Karpas-422 (cell line): Measurements from ENCODE around the gene ZFP1. TPM values are rescaled to one million over a fixed set of nuclear protein-coding genes. Genes with fewer than 3 reads are reported as not detected.
"Not testable (repeated sequence)": the region's sequence is repeated elsewhere in the genome, so short reads cannot be mapped to it uniquely, and the experiment has no call there.

Source experiments
- DNase-seq: peaks from one replicate; pipeline ENCODE4 v3.0.0-alpha.2; 2015
- H2AFZ ChIP-seq: fragments of 200-600 bp; sonication (generic); 2 replicates; pipeline ENCODE4 v1.6.1; 2014; ENCODE audit warnings: antibody characterized with exemption, low read length, mixed read lengths
- H3K27ac ChIP-seq: fragments of 200-600 bp; sonication (generic); 2 replicates; pipeline ENCODE4 v1.5.1; 2014; ENCODE audit warnings: mild to moderate bottlenecking, low read length, moderate library complexity
- H3K27me3 ChIP-seq: fragments of 200-600 bp; sonication (generic); 2 replicates; pipeline ENCODE4 v1.6.1; 2014; ENCODE audit warnings: low read length, mixed read lengths
- H3K36me3 ChIP-seq: fragments of 200-600 bp; sonication (generic); 2 replicates; pipeline ENCODE4 v1.6.1; 2014; ENCODE audit warnings: low read length, mixed read lengths; ENCODE audit not compliant: insufficient read depth
- H3K4me1 ChIP-seq: fragments of 200-600 bp; sonication (generic); 2 replicates; pipeline ENCODE4 v1.6.1; 2014; ENCODE audit warnings: mild to moderate bottlenecking, low read length, mixed read lengths
- H3K4me2 ChIP-seq: fragments of 200-600 bp; sonication (generic); 2 replicates; pipeline ENCODE4 v1.6.1; 2014; ENCODE audit warnings: low read length, low read depth, mild to moderate bottlenecking; ENCODE audit not compliant: poor library complexity, severe bottlenecking
- H3K4me3 ChIP-seq: fragments of 200-600 bp; sonication (generic); 2 replicates; pipeline ENCODE4 v1.5.1; 2014; ENCODE audit warnings: mild to moderate bottlenecking, antibody characterized with exemption, low read length, mixed read lengths
- H3K79me2 ChIP-seq: fragments of 200-600 bp; sonication (generic); 2 replicates; pipeline ENCODE4 v1.6.1; 2014; ENCODE audit warnings: mild to moderate bottlenecking, low read length, mixed read lengths
- H3K9ac ChIP-seq: fragments of 200-600 bp; sonication (generic); 2 replicates; pipeline ENCODE4 v1.6.0; 2014; ENCODE audit warnings: low read length
- H3K9me2 ChIP-seq: fragments of 200-600 bp; sonication (generic), shearing (Covaris generic); replicated peaks from 2 replicates; pipeline ENCODE4 v1.6.0; 2014; ENCODE audit warnings: mild to moderate bottlenecking, low read length, moderate library complexity; ENCODE audit not compliant: insufficient read depth
- H3K9me3 ChIP-seq: fragments of 300-700, 200-600 bp; sonication (generic); 2 replicates; pipeline ENCODE4 v1.6.1; 2014; ENCODE audit warnings: low read length, mixed read lengths
- H4K20me1 ChIP-seq: fragments of 200-600 bp; sonication (generic); 2 replicates; pipeline ENCODE4 v1.6.1; 2014; ENCODE audit warnings: mild to moderate bottlenecking, antibody characterized with exemption, low read length, low read depth; ENCODE audit not compliant: insufficient read depth
- total RNA-seq: library from RNA; depleted of rRNA; stranded (reverse); fragments of >200 nt; shearing (Covaris generic); gene quantifications from 2 replicates; pipeline ENCODE4 v1.2.3, GENCODE V29; 2014; ENCODE audit warnings: low replicate concordance

Gene ZFP1
- total RNA-seq, 1 experiment from 2014 or later: 23.0 TPM

DNA sequence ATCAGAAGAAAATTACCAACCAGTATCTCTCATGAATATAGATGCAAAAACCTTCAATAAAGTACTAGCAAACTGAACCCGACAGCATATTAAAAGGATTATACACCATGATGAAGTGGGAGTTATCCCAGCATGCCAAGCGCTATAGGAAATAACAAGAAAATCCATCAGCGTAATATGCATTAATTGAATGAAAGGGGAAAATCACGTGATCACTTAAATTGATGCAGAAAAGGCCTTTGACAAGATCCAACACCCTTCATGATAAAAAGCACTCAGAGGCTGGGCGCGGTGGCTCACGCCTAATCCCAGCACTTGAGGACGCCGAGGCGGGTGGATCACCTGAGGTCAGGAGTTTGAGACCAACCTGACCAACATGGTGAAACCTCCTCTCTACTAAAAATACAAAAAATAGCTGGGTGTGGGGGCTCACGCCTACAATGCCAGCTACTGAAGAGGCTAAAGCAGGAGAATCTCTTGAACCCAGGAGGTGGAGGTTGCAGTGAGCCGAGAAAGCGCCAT is 53.8 kb downstream of the ZFP1 start:
- Histone ChIP-seq H3K79me2 (no peaks in the 10 kb centered on the region), H3K9me2 (no peaks in the 10 kb centered on the region), H2AFZ (no peak overlapping the region), H3K4me2 (no peak overlapping the region), H3K4me3 (no peak overlapping the region), H3K4me1 (peaks cover 7% of the 10 kb centered on the region), H4K20me1 (no peaks in the 10 kb centered on the region), H3K27ac (no peak overlapping the region), H3K9me3 (no peaks in the 10 kb centered on the region), H3K36me3 (no peaks in the 10 kb centered on the region), H3K9ac (no peak overlapping the region), H3K27me3 (no peaks in the 10 kb centered on the region)
- DNase-seq: no peak

DNA sequence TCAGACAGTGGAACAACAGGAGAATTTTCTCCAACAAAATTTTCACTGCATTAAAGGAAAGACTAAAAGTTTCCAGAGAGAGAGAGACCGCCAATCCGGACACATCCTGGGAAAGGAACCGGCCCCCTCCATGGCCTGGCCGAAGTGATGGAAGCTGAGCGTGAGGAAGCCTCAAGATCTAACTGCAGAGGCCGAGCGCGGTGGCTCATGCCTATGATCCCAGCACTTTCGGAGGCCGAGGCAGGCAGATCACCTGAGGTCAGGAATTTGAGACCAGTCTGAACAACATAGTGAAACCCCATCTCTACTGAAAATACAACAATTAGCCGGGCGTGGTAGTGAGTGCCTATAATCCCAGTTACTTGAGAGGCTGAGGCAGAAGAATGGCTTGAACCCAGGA is 54.8 kb downstream of the ZFP1 start:
- H3K4me3 ChIP-seq: no peak overlapping the region
- H3K4me1 ChIP-seq: peaks cover 6% of the 10 kb centered on the region
- no peaks in the 10 kb centered on the region for H3K27me3 ChIP-seq
- H3K36me3 ChIP-seq: no peaks in the 10 kb centered on the region
- no peak overlapping the region for H2AFZ ChIP-seq
- no peak overlapping the region for H3K4me2 ChIP-seq
- no peak for DNase-seq
- H3K9me2 ChIP-seq: no peaks in the 10 kb centered on the region
- no peaks in the 10 kb centered on the region for H4K20me1 ChIP-seq
- H3K9ac ChIP-seq: no peak overlapping the region
- no peaks in the 10 kb centered on the region for H3K79me2 ChIP-seq
- H3K27ac ChIP-seq: no peak overlapping the region
- H3K9me3 ChIP-seq: no peaks in the 10 kb centered on the region

DNA sequence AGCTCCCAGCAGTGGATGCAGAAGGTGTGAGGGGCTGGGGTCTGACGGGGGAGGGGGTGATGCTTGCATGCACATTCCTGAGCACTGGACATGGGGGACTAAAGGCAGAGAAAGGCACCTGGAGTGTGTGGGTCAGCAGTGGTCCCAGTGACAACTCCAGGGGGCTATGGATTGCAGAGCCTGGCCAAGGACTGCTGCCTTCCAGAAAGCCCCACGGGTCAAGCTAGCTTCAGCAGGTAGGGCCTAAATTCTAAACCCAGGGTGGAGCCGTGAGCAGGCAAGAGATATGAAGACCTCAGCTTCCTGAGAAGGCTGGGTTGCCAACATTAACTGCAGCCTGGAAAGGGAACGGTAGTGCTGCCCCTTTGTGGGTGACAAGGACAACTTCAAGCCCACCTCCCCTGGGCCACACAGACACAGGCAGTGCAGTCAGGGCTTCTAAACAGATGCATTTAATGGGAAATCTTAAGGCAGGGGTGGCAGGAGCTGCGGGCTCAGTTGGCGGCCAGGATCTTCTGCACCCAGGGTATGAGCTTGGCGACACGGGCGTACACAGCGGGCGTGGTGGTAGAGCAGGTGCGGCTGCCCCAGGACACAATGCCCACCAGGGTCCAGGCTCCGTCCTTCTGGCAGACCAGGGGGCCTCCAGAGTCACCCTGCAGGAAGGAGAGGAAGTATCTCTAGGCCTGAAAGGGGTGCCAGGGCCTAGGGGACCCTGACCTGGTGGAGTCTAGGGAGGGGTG is 55.5 kb downstream of the ZFP1 start:
- Histone ChIP-seq H4K20me1 (no peaks in the 10 kb centered on the region), H3K4me3 (no peak overlapping the region), H3K9ac (no peak overlapping the region), H3K9me2 (no peaks in the 10 kb centered on the region), H3K4me1 (peaks cover 6% of the 10 kb centered on the region), H3K27ac (no peak overlapping the region), H2AFZ (no peak overlapping the region), H3K4me2 (no peak overlapping the region), H3K27me3 (no peaks in the 10 kb centered on the region), H3K36me3 (no peaks in the 10 kb centered on the region), H3K9me3 (no peaks in the 10 kb centered on the region), H3K79me2 (no peaks in the 10 kb centered on the region)
- DNase-seq: no peak

DNA sequence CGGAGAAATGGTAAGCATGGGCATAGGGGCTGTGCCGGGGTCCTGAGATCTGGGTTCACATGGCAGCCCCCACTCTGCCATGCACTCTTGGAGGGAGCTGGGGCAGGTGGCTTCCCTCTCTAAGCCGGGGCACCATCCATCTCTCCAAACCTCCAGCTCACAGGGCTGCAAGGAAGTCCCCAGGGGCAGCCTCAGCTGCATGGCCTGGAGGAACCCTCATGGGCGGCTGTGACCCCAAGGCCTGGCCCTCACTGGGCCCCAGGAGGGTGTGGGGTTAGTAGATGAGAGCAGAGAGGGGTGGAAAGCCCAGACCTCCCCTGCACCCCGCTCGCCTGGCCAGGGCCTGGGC is 56.1 kb downstream of the ZFP1 start:
- Histone ChIP-seq H3K4me1 (peaks cover 6% of the 10 kb centered on the region), H2AFZ (no peak overlapping the region), H3K9me3 (no peaks in the 10 kb centered on the region), H3K27me3 (no peaks in the 10 kb centered on the region), H3K9ac (no peak overlapping the region), H3K79me2 (no peaks in the 10 kb centered on the region), H3K4me3 (no peak overlapping the region), H3K27ac (no peak overlapping the region), H3K4me2 (no peak overlapping the region), H3K36me3 (no peaks in the 10 kb centered on the region), H4K20me1 (no peaks in the 10 kb centered on the region), H3K9me2 (no peaks in the 10 kb centered on the region)
- no peak for DNase-seq

DNA sequence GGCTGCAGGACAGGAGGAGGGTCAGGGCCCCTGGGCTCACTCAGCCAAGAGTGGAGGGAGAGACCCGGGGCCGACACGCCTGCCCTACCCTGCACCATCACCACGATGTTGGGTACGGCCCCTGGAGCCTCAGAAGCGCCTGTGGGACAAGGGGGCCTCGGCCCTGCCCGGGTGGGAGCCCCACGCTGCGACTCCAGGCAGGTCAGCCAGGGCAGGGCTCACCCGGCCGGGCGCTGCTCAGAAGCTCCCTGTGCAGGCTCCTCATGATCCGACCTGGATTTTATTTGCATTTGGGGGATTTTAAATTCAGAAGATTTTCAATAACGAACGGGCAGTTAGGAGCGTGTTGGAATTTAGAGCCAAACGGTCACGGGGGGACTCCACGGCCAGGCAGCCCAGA is 56.6 kb downstream of the ZFP1 start:
- not testable (repeated sequence) for H3K4me2 ChIP-seq, H3K27ac ChIP-seq, H4K20me1 ChIP-seq, H3K9ac ChIP-seq, H3K4me1 ChIP-seq, DNase-seq, H2AFZ ChIP-seq, H3K9me3 ChIP-seq, H3K36me3 ChIP-seq, H3K9me2 ChIP-seq, H3K27me3 ChIP-seq, H3K4me3 ChIP-seq, H3K79me2 ChIP-seq

DNA sequence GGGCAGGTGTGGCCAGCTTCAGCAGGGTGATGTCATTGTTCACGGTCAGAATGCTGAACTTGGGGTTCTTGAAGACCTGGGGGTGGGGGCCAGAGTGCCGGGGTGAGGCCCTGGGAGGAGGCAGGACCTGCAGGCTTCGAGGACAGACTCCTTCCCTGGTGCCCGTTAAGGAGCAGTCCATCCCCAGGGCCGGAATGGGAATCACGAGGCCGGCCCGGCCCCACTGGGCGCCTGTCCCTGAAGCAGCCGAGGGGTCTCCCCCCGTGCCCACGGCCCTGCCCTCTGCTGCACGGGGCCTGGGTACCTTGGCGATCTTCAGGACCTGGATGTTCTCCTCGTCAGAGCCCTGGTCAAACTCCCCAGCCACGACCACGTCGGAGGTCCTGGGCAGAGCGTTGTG is 57.1 kb downstream of the ZFP1 start:
- H3K9ac ChIP-seq, H4K20me1 ChIP-seq, H3K36me3 ChIP-seq, H3K27ac ChIP-seq, H3K9me3 ChIP-seq, H3K79me2 ChIP-seq, DNase-seq, H3K4me1 ChIP-seq, H3K9me2 ChIP-seq, H2AFZ ChIP-seq, H3K4me3 ChIP-seq, H3K27me3 ChIP-seq, H3K4me2 ChIP-seq: not testable (repeated sequence)

DNA sequence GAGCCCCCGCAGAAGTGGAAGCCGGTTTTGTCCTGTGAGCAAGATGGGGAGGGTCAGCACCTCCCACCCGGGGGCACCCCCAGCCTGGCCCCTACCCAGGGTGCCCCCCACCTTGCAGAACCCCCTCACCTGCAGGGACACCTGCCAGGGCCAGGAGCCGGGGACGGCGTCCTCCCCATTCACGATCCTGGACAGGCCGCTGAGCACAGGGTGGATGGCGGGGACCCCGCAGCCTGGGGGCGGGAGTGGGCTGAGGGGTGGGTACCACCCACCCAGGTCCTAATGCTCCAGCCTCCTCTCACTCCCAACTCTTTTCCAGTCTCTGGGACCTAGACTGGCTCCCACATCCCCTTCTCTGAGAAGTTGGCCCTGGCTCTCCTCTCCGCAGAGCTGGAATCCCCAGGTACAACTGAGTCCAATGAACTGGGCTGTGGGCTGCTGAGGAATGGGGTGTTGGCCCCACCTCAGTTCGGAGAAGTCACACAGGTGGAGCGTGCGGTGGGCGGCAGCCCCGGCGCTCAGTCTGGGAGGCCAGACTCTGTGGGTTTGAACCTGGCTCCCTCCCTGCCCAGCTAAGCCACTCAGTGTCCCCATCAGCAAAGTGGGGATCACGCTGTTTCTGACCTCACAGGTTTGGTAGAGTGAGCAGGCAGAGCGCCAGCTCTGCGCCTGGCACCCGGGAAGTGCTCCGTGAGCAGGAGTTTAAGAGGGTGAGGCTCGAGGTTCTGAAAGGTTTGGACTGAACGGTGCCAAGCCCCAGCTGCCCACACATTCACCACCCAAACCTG is 57.8 kb downstream of the ZFP1 start:
- H3K27ac ChIP-seq, H3K36me3 ChIP-seq, H3K4me1 ChIP-seq, H3K9me3 ChIP-seq, H3K27me3 ChIP-seq, H2AFZ ChIP-seq, H3K9me2 ChIP-seq, H3K9ac ChIP-seq, H3K4me2 ChIP-seq, H3K4me3 ChIP-seq, H3K79me2 ChIP-seq, H4K20me1 ChIP-seq, DNase-seq: not testable (repeated sequence)

DNA sequence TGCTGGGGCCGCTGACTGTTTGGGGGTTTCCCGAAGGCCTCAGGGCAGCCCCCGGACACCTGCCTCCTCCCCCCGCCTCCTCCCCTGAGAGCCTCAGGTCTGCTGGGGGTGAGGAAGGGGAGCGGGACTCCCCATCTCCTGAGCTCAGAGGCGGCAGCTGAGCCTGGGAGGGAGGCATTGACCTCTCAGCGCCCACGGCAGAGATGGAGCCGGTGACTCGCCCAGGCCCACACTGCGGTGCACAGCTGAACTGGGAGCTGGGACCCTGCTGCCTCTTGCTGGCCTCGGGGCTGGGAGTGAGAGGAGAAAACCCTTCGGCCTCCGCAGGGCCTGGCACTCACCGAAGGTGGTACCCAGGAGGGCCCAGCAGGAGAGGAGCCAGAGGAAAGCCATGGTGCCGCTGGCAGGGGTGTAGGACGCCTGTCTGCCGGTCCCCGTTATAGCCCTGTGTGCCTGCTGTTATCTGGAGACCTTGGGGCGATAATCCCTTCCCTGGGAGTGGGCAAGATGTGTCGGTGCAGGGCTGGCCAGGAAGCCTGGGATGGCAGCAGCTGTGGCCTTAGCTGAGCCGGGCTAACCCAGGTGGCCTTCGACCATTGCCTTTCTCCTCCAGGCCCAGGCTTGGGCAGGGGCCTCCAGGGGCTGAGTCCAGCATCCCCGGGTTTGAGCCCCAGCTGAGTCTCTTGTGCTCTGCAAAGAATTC is 58.6 kb downstream of the ZFP1 start, which contains the start of gene CTRB2:
CTRB2 (minus strand) TSS at position 413 of the 703 bp plus-strand sequence; CDS start at position 393, 20 bp downstream.
- Histone ChIP-seq H3K27me3 (no peaks in the 10 kb centered on the region), H4K20me1 (no peaks in the 10 kb centered on the region), H3K4me1 (no peaks in the 10 kb centered on the region), H3K79me2 (no peaks in the 10 kb centered on the region), H3K36me3 (no peaks in the 10 kb centered on the region), H3K4me2 (no peak within 1 kb of the TSS), H3K9me2 (no peaks in the 10 kb centered on the region), H2AFZ (no peak within 1 kb of the TSS), H3K9me3 (no peaks in the 10 kb centered on the region), H3K27ac (no peak within 1 kb of the TSS), H3K9ac (no peak within 1 kb of the TSS), H3K4me3 (no peak within 1 kb of the TSS)
- DNase-seq: no peak
